IgD-negative memory B cell (primary cell): Measurements from ENCODE around the gene PRG3. TPM values are rescaled to one million over a fixed set of nuclear protein-coding genes. Genes with fewer than 3 reads are reported as not detected.
"Not testable (repeated sequence)": the region's sequence is repeated elsewhere in the genome, so short reads cannot be mapped to it uniquely, and the experiment has no call there.

Experiments used
- H3K27ac Mint-ChIP-seq, 3 donors: one replicate each; pipeline ENCODE4 v1.8.0; 2020 to 2022; ENCODE audit warnings: mild to moderate bottlenecking in 3 of 3, mixed read lengths in 3 of 3, moderate library complexity in 1 of 3
- H3K27me3 Mint-ChIP-seq: one replicate; pipeline ENCODE4 v1.8.0; 2021; ENCODE audit warnings: mixed read lengths
- H3K36me3 Mint-ChIP-seq: one replicate; pipeline ENCODE4 v1.8.0; 2020; ENCODE audit warnings: mild to moderate bottlenecking, mixed read lengths
- H3K4me1 Mint-ChIP-seq, 3 donors: one replicate each; pipeline ENCODE4 v1.8.0; 2020 to 2022; ENCODE audit warnings: mixed read lengths in 3 of 3, mild to moderate bottlenecking in 1 of 3
- H3K4me3 Mint-ChIP-seq, 4 donors: one replicate each; pipeline ENCODE4 v1.8.0; 2020 to 2022; ENCODE audit warnings: mild to moderate bottlenecking in 4 of 4, mixed read lengths in 4 of 4, moderate library complexity in 3 of 4
- H3K9me3 Mint-ChIP-seq, 3 donors: one replicate each; pipeline ENCODE4 v1.8.0; 2020 to 2021; ENCODE audit warnings: mixed read lengths in 3 of 3, mild to moderate bottlenecking in 1 of 3
- polyA plus RNA-seq: library from polyadenylated mRNA; unstranded; fragments of 300-500 nt; fragmentation: Illumina TruSeq; gene quantifications from one replicate; pipeline ENCODE4 v1.2.3, GENCODE V29; 2021

PRG3 gene
- polyA plus RNA-seq, 1 donor from 2014 or later = not detected

DNA sequence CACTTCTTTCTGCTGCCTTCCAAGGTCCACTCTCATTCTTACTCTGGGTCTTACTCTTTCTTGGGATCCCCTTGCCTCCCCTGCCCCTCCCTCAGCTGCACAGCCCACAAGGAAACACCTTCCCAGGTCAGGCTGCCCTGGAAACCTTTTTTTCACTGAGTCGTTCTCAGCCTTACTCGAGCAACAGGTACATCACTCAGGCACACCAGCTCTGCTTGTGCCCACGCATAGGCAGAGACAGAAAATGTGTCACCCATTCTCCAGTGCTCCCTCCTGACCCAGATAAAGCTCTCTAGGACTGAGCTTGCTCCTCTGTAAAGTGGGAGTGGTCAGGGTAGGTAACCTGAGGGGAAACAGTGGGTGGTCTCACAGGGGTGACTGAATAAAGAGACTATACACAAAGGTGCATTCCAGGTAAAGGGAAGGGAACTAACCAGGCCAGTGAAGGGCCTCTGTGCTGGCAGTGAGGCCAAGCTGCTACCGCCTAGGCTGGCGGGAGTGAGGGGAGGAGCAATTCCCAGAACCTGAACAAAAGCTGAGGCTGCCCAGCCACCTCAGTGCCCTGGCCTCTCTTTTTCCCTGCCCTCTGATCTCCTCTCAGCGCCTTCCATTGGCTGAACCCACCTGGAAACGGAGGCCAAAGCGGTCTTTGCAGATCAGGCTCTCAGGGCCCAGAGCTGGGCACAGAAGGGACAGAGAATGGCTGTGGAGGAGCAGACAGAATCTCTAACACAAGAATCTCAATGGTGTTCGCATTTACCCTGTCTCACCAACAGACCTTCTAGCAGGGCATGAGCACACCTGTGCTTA lies 15.9 kb downstream of the PRG3 start:
- Mint-ChIP-seq H3K9me3 (no peaks in the 10 kb centered on the region), H3K4me3 (peak overlapping the region in 1 of 4 donors; percentile 57), H3K27me3 (peaks cover 22% of the 10 kb centered on the region), H3K36me3 (no peaks in the 10 kb centered on the region), H3K27ac (no peak overlapping the region), H3K4me1 (no peaks in the 10 kb centered on the region)

DNA sequence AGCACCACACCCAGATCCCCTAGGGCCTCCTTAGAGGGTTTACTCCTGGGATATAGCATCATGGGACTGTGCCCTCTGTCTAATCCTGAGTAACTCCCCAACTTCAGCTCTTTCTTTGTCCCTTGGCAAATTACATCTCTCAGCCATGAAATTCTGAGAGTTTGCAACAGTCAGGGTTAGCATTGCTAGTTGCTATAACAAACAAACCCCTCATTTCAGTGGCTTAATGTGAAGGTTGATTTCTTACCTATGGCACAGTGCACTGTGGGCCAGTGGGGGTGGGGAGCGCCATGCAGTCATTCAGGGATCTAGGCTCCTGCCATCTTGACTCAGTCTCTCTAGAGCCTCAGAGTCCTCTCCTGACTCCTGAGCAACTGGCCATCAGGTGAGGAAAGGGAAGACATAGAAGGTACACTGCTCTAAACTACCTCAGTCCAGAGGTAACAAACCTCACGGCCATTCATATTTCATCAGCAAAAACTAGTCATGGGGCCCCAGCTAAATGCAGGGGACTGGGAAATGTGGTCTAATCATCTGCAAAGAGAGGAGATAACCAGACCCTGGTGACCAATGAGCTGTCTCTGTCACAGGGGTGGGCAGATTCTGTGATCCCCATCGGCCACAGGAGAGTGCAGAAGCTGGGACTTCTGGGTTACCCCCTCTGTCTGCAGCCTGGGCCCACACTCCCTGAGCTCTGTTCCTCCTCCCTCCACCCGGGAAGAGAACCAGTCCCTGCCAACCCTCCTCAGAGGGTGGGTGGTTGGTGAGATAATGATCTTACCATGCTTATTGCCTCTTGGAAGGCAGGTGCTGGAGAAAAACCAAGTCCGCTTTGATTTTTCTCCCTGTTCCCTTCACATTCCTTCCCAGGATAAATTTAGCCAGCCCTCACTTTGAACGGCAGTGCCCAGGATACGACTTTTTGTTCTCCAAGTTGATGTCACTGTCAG lies 17.5 kb downstream of the PRG3 start:
- peaks cover 18% of the 10 kb centered on the region for H3K27me3 Mint-ChIP-seq
- no peak overlapping the region for H3K27ac Mint-ChIP-seq
- H3K9me3 Mint-ChIP-seq = no peaks in the 10 kb centered on the region
- H3K4me3 Mint-ChIP-seq = no peak overlapping the region
- H3K4me1 Mint-ChIP-seq = no peaks in the 10 kb centered on the region
- H3K36me3 Mint-ChIP-seq = no peaks in the 10 kb centered on the region

DNA sequence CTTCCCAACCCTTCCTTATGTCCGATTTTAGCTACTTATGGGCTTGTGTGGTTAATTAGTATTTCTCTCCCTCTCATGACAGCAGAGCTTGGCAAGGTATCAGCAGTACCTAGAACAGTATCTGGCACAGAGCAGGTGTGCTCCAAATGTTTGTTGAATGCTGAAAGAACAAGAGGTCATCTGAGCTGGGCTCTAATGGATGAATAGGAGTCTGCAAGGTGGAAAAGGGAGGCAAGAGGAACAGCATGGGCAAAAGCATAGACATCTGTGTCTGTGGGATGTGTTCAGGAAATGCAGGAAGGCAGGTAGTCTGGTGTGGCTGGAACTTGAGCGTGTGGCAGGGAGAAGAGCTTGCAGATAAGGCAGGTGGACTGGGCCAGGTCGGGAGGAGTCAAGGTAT lies 19.0 kb downstream of the PRG3 start:
- Mint-ChIP-seq H3K36me3 (no peaks in the 10 kb centered on the region), H3K4me1 (no peaks in the 10 kb centered on the region), H3K27me3 (peaks cover 12% of the 10 kb centered on the region), H3K9me3 (no peaks in the 10 kb centered on the region), H3K4me3 (peak overlapping the region in 1 of 4 donors; percentile 6), H3K27ac (peak overlapping the region in 1 of 3 donors; percentile 28)

GRCh38 chr11:57361420-57361819 lies 19.5 kb downstream of the PRG3 start:
- H3K36me3 Mint-ChIP-seq, H3K4me3 Mint-ChIP-seq, H3K9me3 Mint-ChIP-seq, H3K27ac Mint-ChIP-seq, H3K4me1 Mint-ChIP-seq: not testable (repeated sequence)
- peaks cover 14% of the 10 kb centered on the region for H3K27me3 Mint-ChIP-seq

DNA sequence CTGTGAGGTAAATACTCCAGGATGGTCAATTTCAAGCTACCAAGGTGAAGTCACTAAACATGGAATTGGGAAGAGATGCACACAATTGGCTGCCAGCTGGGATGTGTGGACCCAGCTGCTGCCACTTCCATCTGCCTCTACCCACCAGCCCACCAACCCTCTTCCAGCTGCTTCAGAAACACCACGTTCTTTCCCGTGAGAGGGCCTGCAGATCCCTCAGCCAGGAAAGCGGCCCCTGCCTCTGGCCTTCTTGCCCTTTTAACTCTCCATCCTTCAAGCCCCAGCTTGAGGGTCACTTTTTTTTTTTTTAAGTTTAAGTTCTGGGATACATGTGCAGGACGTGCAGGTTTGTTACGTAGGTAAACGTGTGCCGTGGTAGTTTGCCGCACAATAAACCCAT lies 20.0 kb downstream of the PRG3 start:
- Mint-ChIP-seq H3K9me3 (no peaks in the 10 kb centered on the region), H3K27ac (no peak overlapping the region), H3K4me1 (peaks cover 0 to 3% (median 0%) of the 10 kb centered on the region in 3 donors), H3K36me3 (no peaks in the 10 kb centered on the region), H3K4me3 (no peak overlapping the region), H3K27me3 (peaks cover 14% of the 10 kb centered on the region)

DNA sequence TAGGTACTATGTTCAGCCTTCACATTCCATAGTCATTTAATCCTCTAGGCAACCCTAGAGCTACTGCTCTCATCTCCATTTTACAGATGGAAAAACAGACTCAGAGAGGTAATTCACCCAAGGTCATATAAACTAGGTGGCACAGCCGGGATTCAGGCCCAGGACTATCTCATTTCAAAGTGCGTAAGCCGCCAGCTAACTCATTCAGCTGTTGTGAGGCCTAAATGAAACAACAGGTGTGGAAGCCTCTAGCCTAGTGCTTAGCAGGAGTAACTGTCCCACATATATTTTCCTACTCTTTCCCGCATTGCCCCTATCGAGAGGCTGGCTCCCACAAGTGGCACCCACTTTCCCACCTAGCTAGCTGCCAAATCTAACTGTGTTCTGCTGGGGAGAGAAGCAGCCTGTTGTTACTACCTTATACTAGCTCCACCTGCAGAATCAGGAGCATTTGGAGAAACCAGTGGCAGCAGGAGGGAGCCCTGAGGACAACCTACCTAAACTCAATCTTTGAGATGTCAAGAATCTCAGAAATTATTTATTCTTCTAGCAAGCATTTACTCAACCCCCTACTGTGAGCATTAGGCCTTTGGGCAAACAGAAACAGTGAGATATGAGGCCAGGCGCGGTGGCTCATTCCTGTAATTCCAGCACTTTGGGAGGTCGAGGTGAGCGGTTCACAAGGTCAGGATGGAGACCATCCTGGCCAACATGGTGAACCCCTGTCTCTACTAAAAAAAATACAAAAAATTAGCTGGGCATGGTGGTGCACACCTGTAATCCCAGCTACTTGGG lies 20.9 kb downstream of the PRG3 start:
- Mint-ChIP-seq H3K9me3 (no peaks in the 10 kb centered on the region), H3K4me3 (no peak overlapping the region), H3K27ac (no peak overlapping the region), H3K36me3 (no peaks in the 10 kb centered on the region), H3K27me3 (peaks cover 17% of the 10 kb centered on the region), H3K4me1 (peaks cover 0 to 3% (median 0%) of the 10 kb centered on the region in 3 donors)

DNA sequence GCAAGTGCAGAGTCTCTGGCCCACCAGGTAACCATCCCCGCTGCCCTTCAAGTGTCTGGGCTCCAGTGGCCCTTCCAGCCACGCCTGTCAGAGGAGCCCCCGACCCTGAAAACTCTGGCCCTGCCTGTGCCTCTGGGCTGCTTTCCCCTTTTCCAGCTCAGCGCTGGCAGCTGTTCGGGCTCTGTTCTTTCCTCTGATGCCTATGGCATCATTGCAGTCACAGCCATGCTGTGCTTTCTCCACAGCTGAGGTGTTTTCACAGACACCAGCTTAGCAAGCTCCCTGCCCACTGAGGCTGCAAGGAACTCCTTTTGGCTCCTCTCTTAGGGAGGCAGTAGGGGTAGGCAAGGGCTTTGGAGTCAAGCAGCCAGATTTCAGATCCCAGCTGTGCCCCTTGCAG lies 21.6 kb downstream of the PRG3 start:
- no peaks in the 10 kb centered on the region for H3K9me3 Mint-ChIP-seq
- no peaks in the 10 kb centered on the region for H3K36me3 Mint-ChIP-seq
- no peak overlapping the region for H3K27ac Mint-ChIP-seq
- no peak overlapping the region for H3K4me3 Mint-ChIP-seq
- peaks cover 0 to 3% (median 0%) of the 10 kb centered on the region in 3 donors for H3K4me1 Mint-ChIP-seq
- peaks cover 18% of the 10 kb centered on the region for H3K27me3 Mint-ChIP-seq

DNA sequence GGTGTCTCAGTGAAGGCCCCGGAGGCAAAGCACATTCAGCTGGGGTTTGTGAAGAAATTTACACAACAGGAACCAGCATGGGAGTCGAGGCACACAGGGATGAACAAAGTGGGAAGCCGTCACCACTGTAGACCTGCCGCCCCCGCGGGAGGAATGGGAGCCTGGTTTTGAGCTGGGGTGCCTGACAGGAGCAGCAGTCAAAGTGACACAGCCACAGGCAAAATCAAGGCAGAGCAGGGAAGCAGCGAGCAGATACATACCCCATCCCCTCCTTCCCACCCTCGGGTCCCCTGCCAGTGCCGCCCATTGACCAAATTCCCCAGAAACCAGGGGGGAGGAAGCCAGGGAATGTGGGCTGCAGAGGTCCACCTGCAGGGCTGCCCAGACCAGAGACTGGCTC lies 22.0 kb downstream of the PRG3 start:
- no peaks in the 10 kb centered on the region for H3K36me3 Mint-ChIP-seq
- peaks cover 20% of the 10 kb centered on the region for H3K27me3 Mint-ChIP-seq
- H3K9me3 Mint-ChIP-seq = no peaks in the 10 kb centered on the region
- no peak overlapping the region for H3K27ac Mint-ChIP-seq
- no peak overlapping the region for H3K4me3 Mint-ChIP-seq
- H3K4me1 Mint-ChIP-seq = peaks cover 0 to 3% (median 0%) of the 10 kb centered on the region in 3 donors

GRCh38 chr11:57358543-57358961 lies 22.4 kb downstream of the PRG3 start:
- H3K4me3 Mint-ChIP-seq = no peak overlapping the region
- no peak overlapping the region for H3K27ac Mint-ChIP-seq
- peaks cover 20% of the 10 kb centered on the region for H3K27me3 Mint-ChIP-seq
- H3K36me3 Mint-ChIP-seq = no peaks in the 10 kb centered on the region
- H3K9me3 Mint-ChIP-seq = no peaks in the 10 kb centered on the region
- H3K4me1 Mint-ChIP-seq = peaks cover 0 to 3% (median 0%) of the 10 kb centered on the region in 3 donors

- Mint-ChIP-seq H3K4me3 (no peak overlapping the region), H3K27me3 (peaks cover 20% of the 10 kb centered on the region), H3K4me1 (peaks cover 0 to 3% (median 0%) of the 10 kb centered on the region in 3 donors)
Observed at GRCh38 chr11:57357856-57358255, 23.1 kb downstream of the PRG3 start.

DNA sequence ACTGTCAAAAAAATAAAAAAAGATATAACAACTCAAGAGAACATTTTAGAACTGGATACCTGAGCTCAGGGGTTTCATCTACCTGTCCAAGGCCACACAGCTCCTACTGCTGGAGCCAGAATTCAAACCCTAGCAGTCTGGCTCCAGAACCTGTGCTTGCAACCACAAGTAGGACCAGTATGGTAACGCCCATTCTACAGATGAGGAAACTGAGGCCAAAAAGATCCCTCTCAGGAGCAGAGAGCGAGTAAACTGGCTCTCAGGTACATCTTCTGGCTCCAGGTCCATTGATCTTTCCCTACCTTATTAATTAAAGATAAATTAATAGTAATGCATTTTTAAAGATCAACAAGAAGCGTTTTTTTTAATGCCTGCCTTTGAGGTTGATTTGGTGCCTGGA lies 23.6 kb downstream of the PRG3 start:
- H3K4me1 Mint-ChIP-seq = peaks cover 0 to 3% (median 0%) of the 10 kb centered on the region in 3 donors
- H3K27ac Mint-ChIP-seq = no peak overlapping the region
- no peaks in the 10 kb centered on the region for H3K36me3 Mint-ChIP-seq
- H3K27me3 Mint-ChIP-seq = peaks cover 20% of the 10 kb centered on the region
- H3K4me3 Mint-ChIP-seq = no peak overlapping the region
- no peaks in the 10 kb centered on the region for H3K9me3 Mint-ChIP-seq

More at GRCh38 chr11:57357856-57358255, 23.1 kb downstream of the PRG3 start:
- Mint-ChIP-seq H3K9me3 (no peaks in the 10 kb centered on the region), H3K36me3 (no peaks in the 10 kb centered on the region), H3K27ac (no peak overlapping the region)

- Mint-ChIP-seq H3K4me3 (no peak overlapping the region), H3K9me3 (peaks cover 0 to 4% (median 2%) of the 10 kb centered on the region in 3 donors), H3K36me3 (no peaks in the 10 kb centered on the region), H3K4me1 (peaks cover 0 to 3% (median 0%) of the 10 kb centered on the region in 3 donors), H3K27me3 (peaks cover 19% of the 10 kb centered on the region), H3K27ac (peak overlapping the region in 1 of 3 donors; percentile 21)
Observed at GRCh38 chr11:57356268-57356667, 24.7 kb downstream of the PRG3 start.

GRCh38 chr11:57354699-57355098 lies 26.3 kb downstream of the PRG3 start:
- Mint-ChIP-seq H3K4me3 (no peak overlapping the region), H3K9me3 (peaks cover 0 to 6% (median 2%) of the 10 kb centered on the region in 3 donors), H3K4me1 (peaks cover 0 to 5% (median 2%) of the 10 kb centered on the region in 3 donors), H3K27ac (peak overlapping the region in 1 of 3 donors; percentile 69), H3K36me3 (no peaks in the 10 kb centered on the region), H3K27me3 (peaks cover 24% of the 10 kb centered on the region)

DNA sequence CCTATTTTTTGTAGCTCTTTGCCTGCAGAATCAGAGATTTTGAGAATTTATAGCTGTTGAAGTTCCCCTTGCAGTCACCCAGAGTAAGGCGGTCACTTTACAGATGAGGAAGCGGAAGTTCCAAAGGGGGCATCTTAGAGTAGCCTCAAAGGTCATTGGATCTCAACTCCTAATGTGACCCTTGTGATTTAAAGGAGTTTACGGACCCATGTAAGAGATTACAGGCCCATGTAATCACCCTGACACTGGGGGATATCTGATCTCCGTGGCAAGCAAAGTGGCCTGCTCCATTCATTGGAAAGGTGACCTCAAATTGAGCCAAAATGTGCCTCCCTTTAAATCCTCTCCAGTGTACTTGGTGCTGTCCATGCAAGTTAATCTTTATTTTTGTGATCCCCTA lies 27.1 kb downstream of the PRG3 start:
- Mint-ChIP-seq H3K36me3 (no peaks in the 10 kb centered on the region), H3K27me3 (peaks cover 24% of the 10 kb centered on the region), H3K27ac (no peak overlapping the region), H3K4me1 (peaks cover 0 to 5% (median 2%) of the 10 kb centered on the region in 3 donors), H3K4me3 (no peak overlapping the region), H3K9me3 (peaks cover 0 to 6% (median 2%) of the 10 kb centered on the region in 3 donors)
